CD4-positive, alpha-beta T cell treated with Interferon alpha-2 for 1 hour (primary cell): Measurements from ENCODE around the gene DNAJC5.
A peak's percentile ranks its signal among the peaks of the same experiment; 100 is the strongest.
"Not testable (repeated sequence)": the region's sequence is repeated elsewhere in the genome, so short reads cannot be mapped to it uniquely, and the experiment has no call there.

ENCODE experiments used
- DNase-seq, 2 donors: peaks; one replicate each; pipeline ENCODE4 v3.0.0-alpha.2; 2020 to 2022

Gene DNAJC5

DNA sequence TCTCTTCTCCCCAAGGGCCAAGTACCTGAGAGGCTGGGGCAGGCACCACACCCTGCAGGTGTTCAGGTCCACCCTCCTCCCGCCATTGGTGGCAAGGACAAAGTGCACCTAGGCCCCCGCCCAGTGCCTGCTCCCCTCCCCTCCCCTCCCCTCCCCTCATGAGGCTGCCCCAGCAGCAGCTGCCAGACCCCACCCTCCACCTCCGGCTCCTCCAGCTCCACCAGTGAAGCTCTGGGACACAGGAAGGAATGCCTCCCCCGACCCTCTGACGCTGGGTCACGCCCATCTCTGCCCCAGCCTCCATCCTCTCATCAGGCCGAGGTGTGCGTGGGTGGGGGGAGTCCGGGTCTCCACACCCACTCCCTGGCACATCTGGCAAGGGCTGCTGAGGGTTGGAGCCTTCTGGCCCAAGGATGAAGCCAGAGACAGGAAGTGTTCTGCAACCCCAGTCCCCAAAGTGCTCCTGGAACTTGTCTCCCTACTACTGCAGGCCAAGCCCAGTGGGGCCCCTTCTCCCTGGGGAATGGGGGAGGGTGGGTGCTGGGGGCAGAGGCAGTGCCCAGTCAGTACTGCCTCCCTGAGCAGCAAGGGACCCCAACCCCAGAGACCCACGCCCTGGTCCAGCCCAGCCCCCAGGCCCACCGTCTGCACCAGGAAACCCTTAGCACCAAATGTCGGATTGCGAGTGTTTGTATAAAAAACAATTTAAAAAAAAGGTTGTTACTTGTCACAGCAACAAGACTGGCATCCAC is 62.9 kb downstream of the DNAJC5 start:
- DNase-seq = no peak

GRCh38 chr20:63958471-63958870 is 63.5 kb downstream of the DNAJC5 start:
- DNase-seq = no peak

- no peak for DNase-seq
These were observed 64.2 kb downstream of the DNAJC5 start for GRCh38 chr20:63958964-63959698.

GRCh38 chr20:63959699-63960075 is 64.8 kb downstream of the DNAJC5 start:
- no peak for DNase-seq

DNA sequence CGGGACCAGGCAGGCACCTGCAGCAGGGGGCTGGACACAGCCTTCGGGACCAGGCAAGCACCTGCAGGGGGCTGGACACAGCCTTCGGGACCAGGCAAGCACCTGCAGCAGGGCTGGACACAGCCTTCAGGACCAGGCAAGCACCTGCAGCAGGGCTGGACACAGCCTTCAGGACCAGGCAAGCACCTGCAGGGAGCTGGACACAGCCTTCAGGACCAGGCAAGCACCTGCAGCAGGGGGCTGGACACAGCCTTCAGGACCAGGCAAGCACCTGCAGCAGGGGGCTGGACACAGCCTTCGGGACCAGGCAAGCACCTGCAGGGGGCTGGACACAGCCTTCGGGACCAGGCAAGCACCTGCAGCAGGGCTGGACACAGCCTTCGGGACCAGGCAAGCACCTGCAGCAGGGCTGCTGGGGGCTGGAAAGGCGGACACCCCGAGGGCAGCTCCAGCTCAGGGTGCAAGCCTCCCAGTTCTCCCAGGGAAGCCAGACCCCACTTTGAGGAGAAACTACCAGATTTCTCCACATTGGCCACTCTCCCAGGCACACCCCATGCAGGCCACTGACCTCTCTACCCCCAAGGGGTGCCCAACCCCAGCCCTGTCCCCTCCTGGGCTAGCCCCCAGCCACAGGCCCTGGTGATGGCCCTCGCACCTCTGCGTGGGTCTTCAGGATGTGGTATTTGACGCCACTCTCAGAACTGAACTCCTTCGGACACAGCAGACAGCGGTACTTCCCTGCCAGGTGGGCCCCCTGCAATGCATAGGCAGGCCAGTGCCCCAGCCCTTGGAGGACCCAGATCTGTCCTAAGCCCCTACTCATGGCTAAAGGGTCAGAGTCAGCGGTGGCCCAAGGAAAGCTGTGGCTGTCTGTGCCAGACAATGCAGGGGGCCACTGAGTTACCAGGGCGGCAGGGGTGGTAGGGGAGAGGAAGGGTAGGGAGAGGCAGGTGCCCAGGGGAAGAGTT is 66.0 kb downstream of the DNAJC5 start:
- not testable (repeated sequence) for DNase-seq

DNA sequence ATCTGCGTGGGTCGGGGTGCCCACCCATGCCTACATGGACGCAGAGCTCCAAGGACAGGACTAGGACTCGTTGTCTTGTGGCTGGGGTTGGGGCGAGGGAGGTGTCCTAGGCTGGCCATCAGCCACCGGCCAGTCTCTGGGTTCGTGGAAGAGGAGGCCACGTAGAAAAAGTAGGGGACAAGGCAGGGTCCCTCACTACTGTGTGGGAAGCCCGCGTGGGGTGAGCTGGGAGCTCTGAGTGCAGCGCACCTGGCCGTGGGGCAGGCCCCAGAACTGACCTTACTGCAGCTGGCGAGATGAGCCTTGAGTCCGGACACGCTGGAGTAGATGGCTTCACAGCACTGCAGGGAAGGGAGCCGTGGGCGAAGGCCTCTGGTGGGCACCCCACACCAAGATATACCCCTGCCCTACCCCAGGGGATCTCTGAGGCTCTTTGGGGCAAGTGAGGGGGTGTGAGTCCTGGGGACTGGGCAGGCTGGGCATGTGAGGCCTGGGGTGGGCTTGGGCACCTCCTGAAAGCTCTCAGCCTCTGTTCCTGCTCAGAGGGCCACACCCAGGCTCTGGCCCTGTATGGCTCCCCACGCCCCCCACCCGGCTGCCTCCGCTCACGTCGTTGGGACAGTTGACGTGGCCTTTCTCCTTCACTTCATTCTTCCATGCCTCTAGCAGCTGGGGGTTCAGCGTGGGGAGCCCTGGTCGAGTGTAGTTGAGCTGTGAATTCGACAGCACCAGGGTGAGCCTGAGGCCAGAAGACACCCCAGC is 66.9 kb downstream of the DNAJC5 start:
- no peak for DNase-seq

DNA sequence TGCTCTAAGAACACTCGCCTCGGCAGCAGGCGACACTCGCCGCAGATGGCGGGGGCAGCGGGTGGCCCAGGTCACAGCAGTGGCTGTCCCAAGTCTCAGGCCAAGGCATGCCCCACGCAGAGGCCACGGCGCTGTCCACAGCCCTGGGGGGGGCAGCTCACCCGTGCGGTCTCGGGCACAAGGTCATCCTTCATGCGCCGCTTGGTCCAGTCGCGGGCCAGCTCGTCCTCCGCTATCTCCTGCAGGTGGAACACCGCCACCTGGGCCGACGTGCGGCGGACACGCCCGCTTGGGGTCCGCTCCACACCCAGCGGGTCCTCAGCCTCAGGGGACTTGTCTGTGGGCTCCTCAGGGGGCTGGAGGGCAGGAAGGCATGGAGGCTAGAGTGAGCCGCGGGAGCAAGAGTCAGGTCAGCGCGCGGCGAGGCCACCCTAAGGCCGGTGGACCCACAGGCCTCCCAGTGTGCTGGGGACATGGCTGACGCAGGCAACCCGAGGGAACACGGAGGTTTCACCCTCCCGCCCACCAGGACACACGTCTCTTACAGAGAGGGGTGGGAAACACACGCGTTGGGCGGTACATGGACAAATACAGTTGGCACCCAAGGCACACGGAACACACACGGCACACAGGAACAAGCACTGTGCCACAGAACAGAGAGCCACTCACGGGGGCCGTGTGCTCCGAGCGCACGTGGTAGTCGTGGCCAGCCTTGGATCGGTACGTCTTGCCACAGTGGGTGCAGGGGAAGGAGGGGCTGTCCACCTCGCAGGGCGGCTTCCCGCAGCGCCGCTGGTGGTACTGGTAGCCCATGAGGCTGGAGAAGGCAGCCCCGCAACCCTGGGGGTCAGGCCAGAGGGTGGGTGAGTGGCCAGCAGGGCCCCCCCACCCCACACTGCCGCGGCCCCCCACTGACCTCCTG is 67.8 kb downstream of the DNAJC5 start:
- no peak for DNase-seq

- DNase-seq = no peak
These were observed 68.4 kb downstream of the DNAJC5 start for GRCh38 chr20:63963348-63963741.

DNA sequence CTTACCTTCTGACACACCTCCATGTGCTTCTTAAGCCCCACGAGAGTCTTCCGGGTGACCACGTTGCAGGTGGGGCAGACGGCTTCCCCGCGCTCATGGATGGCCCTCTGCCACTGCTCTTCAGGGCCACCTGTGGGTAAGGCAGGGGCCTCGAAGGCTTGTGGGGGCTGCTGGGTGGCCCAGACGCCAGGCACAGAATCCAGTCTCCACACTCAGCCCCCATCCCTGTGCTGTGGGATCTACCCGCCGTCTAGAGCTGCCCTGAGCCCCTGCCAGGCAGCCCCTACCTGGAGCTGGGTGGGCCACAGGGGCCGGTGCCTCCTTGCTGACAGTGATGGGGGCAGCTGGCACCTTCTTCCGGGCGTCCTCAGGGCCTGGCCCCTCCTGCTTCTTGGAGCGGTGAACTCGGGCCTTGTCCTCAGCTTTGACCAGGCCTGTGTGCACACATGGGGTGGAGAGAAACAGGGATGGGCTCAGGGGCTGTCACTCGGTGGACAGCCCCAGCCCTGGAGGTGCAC is 68.9 kb downstream of the DNAJC5 start:
- no peak for DNase-seq

DNA sequence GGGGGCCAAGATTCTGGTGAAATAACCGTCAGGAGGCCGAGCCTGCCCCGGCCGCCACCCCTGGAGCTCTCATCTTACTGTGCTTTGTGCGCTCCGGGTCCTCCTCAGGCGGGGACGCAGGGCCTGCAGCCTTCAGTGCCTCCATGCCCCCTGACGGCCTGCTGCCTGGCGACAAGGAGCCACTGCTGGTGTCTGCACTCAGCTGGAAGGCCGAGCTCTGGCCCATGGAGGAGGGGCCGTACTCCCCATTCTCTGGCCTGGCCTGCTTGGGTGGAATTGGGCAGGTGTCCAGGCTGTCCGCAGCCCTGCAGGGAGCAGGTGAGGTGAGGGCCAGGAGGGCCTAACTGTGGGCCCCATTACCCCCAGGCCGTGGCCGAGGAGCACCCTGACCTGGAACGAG is 69.5 kb downstream of the DNAJC5 start:
- DNase-seq = no peak

DNA sequence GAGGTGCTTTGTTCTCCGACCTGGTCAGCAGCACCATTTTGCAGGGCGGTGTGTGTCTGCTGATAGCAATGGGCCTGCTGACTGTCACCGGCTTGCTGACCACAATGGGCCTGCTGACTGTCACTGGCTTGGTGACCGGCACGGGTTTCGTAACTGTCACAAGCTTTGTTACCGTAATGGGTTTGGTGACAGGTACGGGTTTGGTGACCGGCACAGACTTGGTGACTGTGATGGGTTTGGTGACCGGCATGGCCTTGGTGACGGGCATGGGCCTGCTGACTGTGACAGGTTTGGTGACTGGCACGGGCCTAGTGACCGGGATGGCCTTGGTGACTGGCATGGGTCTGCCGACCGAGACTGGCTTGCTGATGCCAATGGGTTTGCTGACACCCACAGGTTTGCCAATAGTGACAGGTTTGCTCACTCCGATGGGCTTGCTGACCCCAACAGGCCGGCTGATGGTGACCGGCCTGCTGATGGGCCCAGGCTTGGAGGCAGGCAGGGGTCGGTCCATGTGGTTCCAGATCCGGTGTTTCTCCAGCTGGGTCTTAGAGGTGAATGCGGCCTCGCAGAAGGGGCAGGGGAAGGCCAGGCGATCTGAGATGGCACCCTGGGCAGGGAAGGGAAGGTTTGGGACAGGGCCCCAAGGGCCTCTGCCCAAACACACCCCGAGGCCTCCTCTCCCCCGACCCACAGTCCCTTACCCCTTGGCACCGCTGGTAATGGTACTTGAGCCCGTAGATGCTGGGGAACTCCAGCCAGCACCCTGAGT is 71.4 kb downstream of the DNAJC5 start:
- DNase-seq = no peak

GRCh38 chr20:63966944-63967322 is 72.0 kb downstream of the DNAJC5 start:
- DNase-seq = no peak

- no peak for DNase-seq
These were observed 72.6 kb downstream of the DNAJC5 start for GRCh38 chr20:63967330-63968135.

GRCh38 chr20:63968136-63968927 is 73.4 kb downstream of the DNAJC5 start:
- DNase-seq = no peak

DNA sequence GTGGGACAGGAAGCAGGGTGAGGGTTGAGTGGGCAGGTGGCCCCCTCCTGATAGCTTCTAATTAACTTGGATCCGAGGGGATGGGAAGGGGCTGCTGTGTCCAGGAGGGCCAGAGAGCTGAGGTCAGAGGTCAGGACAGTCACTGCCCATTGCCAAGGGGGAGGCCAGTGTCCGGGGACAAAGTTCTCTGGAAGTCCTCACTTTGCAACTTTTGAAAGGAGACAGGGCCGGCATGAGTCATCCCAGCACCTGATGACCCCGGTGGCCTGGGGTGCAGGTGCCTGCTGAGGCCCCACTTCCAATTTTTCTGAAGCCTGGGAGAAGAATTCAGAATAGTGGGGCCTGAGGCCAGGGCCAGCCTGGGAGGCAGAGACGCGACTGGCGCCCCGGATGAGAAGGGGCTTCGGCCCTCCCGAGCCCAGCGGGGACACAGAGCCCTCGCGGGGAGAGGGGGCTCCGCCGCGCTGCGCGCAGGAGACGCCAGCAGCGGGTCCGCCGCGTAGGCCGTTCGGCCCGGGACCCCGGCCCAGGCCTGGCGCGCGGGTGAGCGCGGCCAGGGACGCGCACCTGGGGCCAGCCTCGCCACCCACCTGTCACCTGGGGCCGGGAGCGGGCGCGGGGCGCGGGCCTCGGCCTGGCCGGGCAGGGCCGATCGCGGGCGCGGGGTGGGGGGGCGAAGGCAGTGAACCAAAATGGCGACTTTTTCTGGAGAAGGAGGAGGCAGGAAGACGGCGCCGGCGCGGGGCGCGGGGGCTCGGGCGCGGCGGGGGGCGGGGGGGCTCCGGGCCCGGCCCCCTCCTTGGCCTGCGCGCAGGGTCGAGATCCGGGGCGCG is 74.2 kb downstream of the DNAJC5 start:
- DNase-seq = peak in 1 of 2 donors; percentile 48

- peak; percentile 54 to 73 for DNase-seq
These were observed 75.2 kb downstream of the DNAJC5 start, which contains the start of gene ZNF512B for GRCh38 chr20:63969838-63970713. Gene ZNF512B, minus strand, starts transcription at chr20:63969930. Its CDS starts 1,980 bp downstream, at chr20:63967950.
